Measurements from ENCODE around the gene VPS13C.

DNA sequence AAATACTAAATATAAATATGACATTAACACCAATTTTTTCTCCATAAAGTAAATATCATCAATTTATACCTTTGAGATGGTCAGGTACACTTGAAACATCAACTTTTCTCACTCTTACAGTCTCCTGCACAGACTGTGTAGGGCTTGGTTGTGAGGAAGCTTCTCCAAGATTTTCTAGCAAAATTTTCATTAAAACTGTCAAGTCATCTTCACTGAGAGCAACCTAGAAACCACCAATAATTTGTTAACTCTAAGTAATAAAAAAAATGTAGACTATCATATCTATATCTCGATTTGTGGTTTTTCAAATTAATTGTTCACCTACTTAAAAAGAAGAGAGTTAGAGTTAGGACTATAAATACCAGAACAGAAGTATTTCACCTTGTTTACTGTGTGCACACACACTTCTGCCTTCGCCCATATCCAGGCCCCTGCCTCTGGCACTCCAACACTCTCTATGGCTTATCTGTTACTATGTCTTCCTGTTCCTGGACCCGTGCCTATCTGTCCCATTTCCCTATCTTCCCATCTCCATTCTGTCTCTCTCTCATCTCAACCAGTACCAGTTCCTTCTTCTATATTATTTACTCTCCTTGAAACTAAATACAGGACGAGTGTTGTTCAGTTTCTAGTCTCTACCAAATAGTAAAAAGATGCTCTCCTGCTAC, 123.6 kb downstream of the VPS13C start:
- TF ChIP-seq CTCF (IDR thresholded peaks at IDR 0.05; ENCODE audit: poor library complexity), result no peak
- no peak for TF ChIP-seq EZH2phosphoT487 (IDR thresholded peaks at IDR 0.05; ENCODE audit: low read depth, severe bottlenecking, unreplicated experiment)
- TF ChIP-seq EZH2 (IDR thresholded peaks at IDR 0.05; ENCODE audit: borderline replicate concordance), result no peak

All from hepatocyte (in vitro differentiated cells).